Middle frontal gyrus (tissue), 1 donor: ENCODE data around the gene TCEA3.
"Not testable (repeated sequence)": the region's sequence is repeated elsewhere in the genome, so short reads cannot be mapped to it uniquely, and the experiment has no call there.

ENCODE experiments used
- DNase-seq: peaks from one replicate; pipeline ENCODE4 v3.0.0-alpha.2; 2015; ENCODE audit warnings: low spot score; ENCODE audit errors: extremely low spot score

Gene TCEA3

GRCh38 chr1:23394181-23394580, 30.4 kb downstream of the TCEA3 start:
- no peak for DNase-seq

- no peak for DNase-seq
These were observed 30.8 kb downstream of the TCEA3 start for GRCh38 chr1:23393706-23394105.

- no peak for DNase-seq
These were observed 32.3 kb downstream of the TCEA3 start for GRCh38 chr1:23392125-23392855.

GRCh38 chr1:23389837-23390321, 34.7 kb downstream of the TCEA3 start:
- DNase-seq, result no peak

GRCh38 chr1:23387494-23387893, 37.1 kb downstream of the TCEA3 start:
- no peak for DNase-seq

GRCh38 chr1:23385119-23385621, 39.4 kb downstream of the TCEA3 start:
- no peak for DNase-seq

- DNase-seq, result no peak
These were observed 40.1 kb downstream of the TCEA3 start for GRCh38 chr1:23384312-23385058.

- DNase-seq, result no peak
These were observed 40.8 kb downstream of the TCEA3 start for GRCh38 chr1:23383577-23384311.

GRCh38 chr1:23381233-23381885, 43.2 kb downstream of the TCEA3 start:
- no peak for DNase-seq

GRCh38 chr1:23380719-23381118, 43.8 kb downstream of the TCEA3 start:
- DNase-seq, result no peak

GRCh38 chr1:23380236-23380635, 44.3 kb downstream of the TCEA3 start:
- not testable (repeated sequence) for DNase-seq

GRCh38 chr1:23376890-23377811, 47.4 kb downstream of the TCEA3 start:
- no peak for DNase-seq

GRCh38 chr1:23374079-23374735, 50.3 kb downstream of the TCEA3 start:
- not testable (repeated sequence) for DNase-seq

- DNase-seq, result no peak
These were observed 52.3 kb downstream of the TCEA3 start for GRCh38 chr1:23371987-23372880.

- DNase-seq, result no peak
These were observed 53.6 kb downstream of the TCEA3 start for GRCh38 chr1:23370709-23371584.

- no peak for DNase-seq
These were observed 54.2 kb downstream of the TCEA3 start for GRCh38 chr1:23370330-23370708.

GRCh38 chr1:23369335-23370013, 55.1 kb downstream of the TCEA3 start, which contains the start of gene ZNF436:
ZNF436 (minus strand) TSS chr1:23369836; CDS start chr1:23368005, 1,831 bp downstream.
- peak; percentile 43 for DNase-seq
